ENCODE data around the gene RAPGEF5. TPM values are rescaled to one million over a fixed set of nuclear protein-coding genes. Genes with fewer than 3 reads are reported as not detected.

RAPGEF5 gene
- total RNA-seq, 1 donor from 2014 or later, result 16.5 TPM

DNA sequence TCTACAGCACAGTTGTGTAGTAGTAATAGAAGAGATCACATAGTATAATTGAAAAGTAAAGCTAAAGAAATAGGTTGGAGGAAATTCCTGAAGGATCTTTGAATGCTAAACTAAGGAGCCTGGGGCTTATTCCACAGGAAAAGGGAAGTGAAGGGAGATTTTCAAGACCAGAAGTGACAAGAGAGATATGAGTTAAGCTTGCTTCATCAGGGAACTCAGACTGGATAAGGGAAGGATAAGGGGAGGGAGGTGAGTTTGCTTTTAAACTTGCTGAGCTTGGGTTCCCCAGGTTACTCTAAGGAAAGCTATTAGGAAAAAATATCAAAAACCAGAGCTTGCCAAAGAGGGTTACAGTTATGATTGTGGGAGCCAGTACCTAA, 182.4 kb downstream of the RAPGEF5 start:
- H3K36me3 ChIP-seq, result no peaks in the 10 kb centered on the region
- no peak overlapping the region for H3K4me3 ChIP-seq
- intact Hi-C loops (cut with micrococcal nuclease), result no loop called here
- H3K4me1 ChIP-seq, result peaks cover 12% of the 10 kb centered on the region
- DNase-seq, result no peak
- TF ChIP-seq, protein P1, sequence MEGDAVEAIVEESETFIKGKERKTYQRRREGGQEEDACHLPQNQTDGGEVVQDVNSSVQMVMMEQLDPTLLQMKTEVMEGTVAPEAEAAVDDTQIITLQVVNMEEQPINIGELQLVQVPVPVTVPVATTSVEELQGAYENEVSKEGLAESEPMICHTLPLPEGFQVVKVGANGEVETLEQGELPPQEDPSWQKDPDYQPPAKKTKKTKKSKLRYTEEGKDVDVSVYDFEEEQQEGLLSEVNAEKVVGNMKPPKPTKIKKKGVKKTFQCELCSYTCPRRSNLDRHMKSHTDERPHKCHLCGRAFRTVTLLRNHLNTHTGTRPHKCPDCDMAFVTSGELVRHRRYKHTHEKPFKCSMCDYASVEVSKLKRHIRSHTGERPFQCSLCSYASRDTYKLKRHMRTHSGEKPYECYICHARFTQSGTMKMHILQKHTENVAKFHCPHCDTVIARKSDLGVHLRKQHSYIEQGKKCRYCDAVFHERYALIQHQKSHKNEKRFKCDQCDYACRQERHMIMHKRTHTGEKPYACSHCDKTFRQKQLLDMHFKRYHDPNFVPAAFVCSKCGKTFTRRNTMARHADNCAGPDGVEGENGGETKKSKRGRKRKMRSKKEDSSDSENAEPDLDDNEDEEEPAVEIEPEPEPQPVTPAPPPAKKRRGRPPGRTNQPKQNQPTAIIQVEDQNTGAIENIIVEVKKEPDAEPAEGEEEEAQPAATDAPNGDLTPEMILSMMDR (IDR thresholded peaks at IDR 0.05; ENCODE audit: borderline replicate concordance), result no peak
- H3K9me3 ChIP-seq (replicated peaks), result no peaks in the 10 kb centered on the region
- peak overlapping the region; percentile 32 for H3K27ac ChIP-seq (replicated peaks)
- no peaks in the 10 kb centered on the region for H3K27me3 ChIP-seq (ENCODE audit: low read depth)

DNA sequence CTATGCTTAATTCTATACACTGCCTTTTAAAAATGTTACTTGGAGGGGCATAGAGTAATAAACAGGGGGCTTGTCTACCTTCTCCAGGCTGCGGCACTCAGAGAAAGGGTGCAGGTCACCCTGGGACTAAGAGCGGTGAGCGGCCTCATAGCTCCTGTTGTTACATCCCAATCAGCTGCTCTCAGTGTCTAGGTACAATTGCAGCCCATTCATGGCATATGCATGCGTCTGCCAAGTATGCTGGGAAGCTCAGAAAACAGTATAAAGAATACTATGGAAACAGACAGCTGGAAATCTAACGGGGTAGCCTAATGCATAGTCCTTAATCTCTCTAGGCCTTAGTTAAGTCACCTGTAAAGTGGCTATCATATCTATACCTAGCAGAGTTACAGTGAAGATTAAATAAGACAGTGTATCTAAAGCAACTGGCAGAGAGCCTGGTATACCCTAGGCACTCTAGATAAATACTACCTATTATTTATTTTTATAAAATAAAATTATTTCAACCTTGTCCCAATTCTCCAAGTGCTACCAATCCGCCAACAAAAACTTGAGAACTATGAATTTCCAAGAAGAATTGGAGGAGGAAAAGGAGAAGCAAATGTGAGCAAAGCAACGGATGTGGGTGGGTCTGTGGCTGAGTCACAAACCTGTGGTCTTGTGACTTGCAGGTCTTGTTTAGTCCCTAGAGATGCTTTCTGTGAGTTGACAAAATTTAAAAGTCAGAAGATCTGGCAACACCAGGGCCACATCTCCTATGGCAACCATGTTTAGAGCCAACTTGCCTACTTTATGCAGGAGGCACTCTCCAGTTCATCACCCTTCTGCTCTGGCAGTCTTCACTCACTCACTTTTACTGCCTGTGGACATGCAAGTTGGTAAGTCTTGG, 183.0 kb downstream of the RAPGEF5 start:
- no peaks in the 10 kb centered on the region for H3K9me3 ChIP-seq (replicated peaks)
- no peaks in the 10 kb centered on the region for H3K27me3 ChIP-seq (ENCODE audit: low read depth)
- peak overlapping the region; percentile 32 for H3K27ac ChIP-seq (replicated peaks)
- TF ChIP-seq, protein P1 (IDR thresholded peaks at IDR 0.05; ENCODE audit: borderline replicate concordance), result no peak
- DNase-seq, result no peak
- peaks cover 12% of the 10 kb centered on the region for H3K4me1 ChIP-seq
- H3K36me3 ChIP-seq, result no peaks in the 10 kb centered on the region
- H3K4me3 ChIP-seq, result no peak overlapping the region
- intact Hi-C loops (cut with micrococcal nuclease), result no loop called here

DNA sequence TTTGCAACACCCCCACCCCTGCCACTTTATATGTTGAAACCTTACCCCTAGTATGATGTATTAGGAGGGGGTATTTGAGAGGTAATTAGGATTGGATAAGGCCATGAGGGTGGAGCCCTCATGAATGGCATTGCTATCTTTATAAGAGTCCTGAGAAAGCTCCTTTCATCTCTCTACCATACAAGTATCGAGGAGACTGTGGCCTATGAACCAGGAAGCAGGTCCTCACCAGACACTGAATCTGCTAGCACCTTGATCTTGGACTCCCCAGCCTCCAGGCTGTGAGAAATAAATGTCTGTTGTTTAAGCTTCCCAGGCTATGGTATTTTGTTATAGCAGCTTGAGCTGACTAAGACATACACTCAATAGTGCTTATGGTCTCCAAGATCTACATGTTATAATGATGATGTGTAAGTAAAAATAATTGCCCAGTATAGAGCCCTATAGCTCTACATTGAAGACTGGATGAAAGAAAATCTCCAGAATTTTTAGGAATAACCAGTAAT, 188.8 kb downstream of the RAPGEF5 start:
- no peak for DNase-seq
- Histone ChIP-seq H3K9me3 (replicated peaks) (no peaks in the 10 kb centered on the region), H3K36me3 (peaks cover 16% of the 10 kb centered on the region), H3K27ac (replicated peaks) (no peak overlapping the region), H3K4me1 (no peaks in the 10 kb centered on the region), H3K27me3 (ENCODE audit: low read depth) (no peaks in the 10 kb centered on the region), H3K4me3 (no peak overlapping the region)
- intact Hi-C loops (cut with micrococcal nuclease), result no loop called here
- TF ChIP-seq, protein P1 (IDR thresholded peaks at IDR 0.05; ENCODE audit: borderline replicate concordance), result no peak

DNA sequence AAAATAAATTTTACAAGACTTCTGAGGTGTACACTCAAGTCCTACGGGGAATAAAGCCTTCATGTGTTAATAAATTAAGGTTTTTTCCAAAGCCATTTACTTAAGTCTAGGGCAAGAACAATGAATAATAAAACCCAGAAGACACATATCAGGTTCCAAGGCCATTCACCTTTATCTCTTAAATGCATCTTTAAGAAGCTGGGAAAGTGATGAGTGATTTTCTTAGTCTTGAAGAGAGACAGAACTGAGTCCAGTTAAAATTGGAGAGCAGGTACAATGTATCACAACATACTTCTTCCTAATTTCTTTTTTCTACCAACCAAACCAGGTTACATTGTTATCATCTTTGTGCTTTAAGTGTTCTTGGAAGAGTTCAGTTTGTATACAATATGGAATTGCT, 189.5 kb downstream of the RAPGEF5 start:
- intact Hi-C loops (cut with micrococcal nuclease), result no loop called here
- Histone ChIP-seq H3K4me1 (no peaks in the 10 kb centered on the region), H3K27ac (replicated peaks) (no peak overlapping the region), H3K27me3 (ENCODE audit: low read depth) (no peaks in the 10 kb centered on the region), H3K9me3 (replicated peaks) (no peaks in the 10 kb centered on the region), H3K36me3 (peaks cover 16% of the 10 kb centered on the region), H3K4me3 (no peak overlapping the region)
- TF ChIP-seq, protein P1 (IDR thresholded peaks at IDR 0.05; ENCODE audit: borderline replicate concordance), result no peak
- no peak for DNase-seq

- no peak for DNase-seq
- Histone ChIP-seq H3K36me3 (peaks cover 16% of the 10 kb centered on the region), H3K4me3 (no peak overlapping the region), H3K27me3 (ENCODE audit: low read depth) (no peaks in the 10 kb centered on the region), H3K27ac (replicated peaks) (no peak overlapping the region), H3K4me1 (no peaks in the 10 kb centered on the region), H3K9me3 (replicated peaks) (no peaks in the 10 kb centered on the region)
- TF ChIP-seq, protein P1 (IDR thresholded peaks at IDR 0.05; ENCODE audit: borderline replicate concordance), result no peak
- intact Hi-C loops (cut with micrococcal nuclease), result no loop called here
Measured at GRCh38 chr7:22166928-22167327, 190.0 kb downstream of the RAPGEF5 start.

Data from left ventricle myocardium inferior (tissue), 1 donor.